ENCODE data around the gene NME8. TPM values are rescaled to one million over a fixed set of nuclear protein-coding genes. Genes with fewer than 3 reads are reported as not detected.

Gene NME8
- total and polyA plus RNA-seq, 3 experiments from 2014 or later: not detected

DNA sequence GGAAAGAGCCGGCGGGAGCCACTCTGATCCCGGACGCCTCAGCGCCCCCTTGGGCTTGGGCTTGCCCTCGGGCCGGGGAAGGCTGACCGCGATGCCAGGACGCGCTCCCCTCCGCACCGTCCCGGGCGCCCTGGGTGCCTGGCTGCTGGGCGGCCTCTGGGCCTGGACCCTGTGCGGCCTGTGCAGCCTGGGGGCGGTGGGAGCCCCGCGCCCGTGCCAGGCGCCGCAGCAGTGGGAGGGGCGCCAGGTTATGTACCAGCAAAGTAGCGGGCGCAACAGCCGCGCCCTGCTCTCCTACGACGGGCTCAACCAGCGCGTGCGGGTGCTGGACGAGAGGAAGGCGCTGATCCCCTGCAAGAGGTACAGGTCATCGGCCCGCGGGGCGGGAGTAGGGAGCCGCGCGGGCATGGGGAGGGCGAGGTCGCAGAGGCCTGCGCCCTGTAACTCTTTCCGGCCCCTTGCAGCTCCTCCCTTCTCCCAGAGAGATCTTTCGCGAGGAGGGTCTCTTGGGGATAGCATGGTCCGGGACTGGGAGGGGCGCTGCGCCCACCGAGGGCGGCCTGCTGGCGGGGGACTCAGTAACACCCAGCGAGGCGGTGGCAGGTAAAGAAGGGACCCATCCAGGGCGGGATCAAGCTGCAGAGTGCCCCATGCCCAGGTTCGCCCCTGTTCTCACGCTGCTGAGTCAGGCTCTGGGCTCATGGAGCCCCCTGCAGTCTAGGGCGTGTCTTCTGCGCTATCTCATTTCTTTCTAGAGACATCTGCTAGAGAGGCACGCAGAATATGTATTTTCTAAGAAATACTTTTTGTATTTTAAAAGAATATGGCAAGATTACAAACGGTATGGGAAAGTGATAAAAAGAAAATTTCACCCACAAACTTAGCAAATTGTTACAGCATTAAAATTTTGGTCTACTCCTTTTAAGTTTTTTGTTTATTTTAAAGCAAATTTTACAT lies 72.7 kb downstream of the NME8 start:
- Mint-ChIP-seq H3K9me3 (peaks cover 2 to 8% (median 6%) of the 10 kb centered on the region in 5 donors), H3K27me3 (peaks cover 35 to 81% of the 10 kb centered on the region in 2 donors), H3K27ac (peak overlapping the region in 1 of 8 donors; percentile 19), H3K36me3 (no peaks in the 10 kb centered on the region), H3K4me3 (peak overlapping the region; percentile 22 to 88 (median 79)), H3K4me1 (peaks cover 15 to 27% (median 19%) of the 10 kb centered on the region in 3 donors)
- Histone ChIP-seq H3K9me3 (ENCODE audit: low read length) (no peaks in the 10 kb centered on the region), H3K27me3 (ENCODE audit: insufficient read depth, low read length, poor library complexity, severe bottlenecking) (peaks cover 8% of the 10 kb centered on the region), H3K27ac (ENCODE audit: low read depth, low read length) (no peak overlapping the region), H3K4me3 (ENCODE audit: low read length) (no peak overlapping the region), H3K36me3 (ENCODE audit: insufficient read depth, low read length) (no peaks in the 10 kb centered on the region), H3K4me1 (ENCODE audit: insufficient read depth, low read length) (no peaks in the 10 kb centered on the region)
- POLR2A ChIA-PET: no interaction called here
- DNase-seq: no peak
- CTCF ChIA-PET: interaction anchor here (1.4 kb wide), 1 partner anchor 13 kb away, joined by 3 read pairs; no protein-coding TSS in a partner anchor

DNA sequence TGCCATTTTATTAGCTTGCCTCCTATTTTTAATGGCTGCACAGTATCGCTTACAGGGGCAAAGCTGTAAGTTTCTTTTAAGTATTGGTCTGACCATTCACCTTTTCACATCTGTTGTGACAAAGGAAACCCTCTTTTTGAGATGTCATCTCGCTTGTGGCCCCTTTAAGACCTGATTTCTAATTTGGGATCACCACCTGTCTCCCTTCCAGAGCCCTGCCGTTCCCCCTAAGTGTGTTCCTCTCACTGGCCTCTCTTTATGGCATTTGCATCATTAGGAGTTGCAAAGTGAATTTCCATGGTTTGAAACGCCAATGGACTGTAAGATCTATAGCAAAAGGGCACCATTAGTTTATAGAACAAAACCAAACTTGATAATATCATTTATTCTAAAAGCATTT lies 73.5 kb downstream of the NME8 start:
- Mint-ChIP-seq H3K9me3 (peaks cover 2 to 9% (median 6%) of the 10 kb centered on the region in 5 donors), H3K4me3 (peak overlapping the region in 3 of 7 donors; percentile 1 to 17 (median 2)), H3K27ac (no peak overlapping the region), H3K36me3 (no peaks in the 10 kb centered on the region), H3K4me1 (peaks cover 15 to 23% (median 17%) of the 10 kb centered on the region in 3 donors), H3K27me3 (peaks cover 35 to 81% of the 10 kb centered on the region in 2 donors)
- Histone ChIP-seq H3K4me1 (ENCODE audit: insufficient read depth, low read length) (no peaks in the 10 kb centered on the region), H3K4me3 (ENCODE audit: low read length) (no peak overlapping the region), H3K27me3 (ENCODE audit: insufficient read depth, low read length, poor library complexity, severe bottlenecking) (peaks cover 2% of the 10 kb centered on the region), H3K27ac (ENCODE audit: low read depth, low read length) (no peak overlapping the region), H3K9me3 (ENCODE audit: low read length) (no peaks in the 10 kb centered on the region), H3K36me3 (ENCODE audit: insufficient read depth, low read length) (no peaks in the 10 kb centered on the region)
- no peak for DNase-seq
- ChIA-PET POLR2A (no interaction called here), CTCF (no interaction called here)

DNA sequence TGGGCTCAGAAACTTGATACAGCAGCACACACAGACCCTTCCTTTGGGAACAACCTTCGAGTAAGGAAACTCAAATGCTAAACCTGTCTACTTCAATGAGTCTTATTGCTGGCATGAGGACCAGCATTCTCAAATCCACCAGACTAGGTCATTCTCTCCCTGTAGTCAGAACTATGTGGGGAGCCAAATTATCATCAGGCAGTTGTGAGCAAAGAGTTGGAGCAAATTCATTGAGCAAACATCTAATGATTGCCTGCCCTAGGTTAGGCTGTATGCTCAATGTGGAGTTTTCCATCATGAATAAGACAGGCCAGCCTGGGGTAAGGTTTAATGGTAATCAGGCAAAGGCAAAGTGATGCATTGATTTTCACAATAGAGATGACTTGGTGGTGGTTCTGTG lies 75.6 kb downstream of the NME8 start:
- POLR2A ChIA-PET: no interaction called here
- H3K4me1 Mint-ChIP-seq: peaks cover 7 to 14% (median 10%) of the 10 kb centered on the region in 3 donors

DNA sequence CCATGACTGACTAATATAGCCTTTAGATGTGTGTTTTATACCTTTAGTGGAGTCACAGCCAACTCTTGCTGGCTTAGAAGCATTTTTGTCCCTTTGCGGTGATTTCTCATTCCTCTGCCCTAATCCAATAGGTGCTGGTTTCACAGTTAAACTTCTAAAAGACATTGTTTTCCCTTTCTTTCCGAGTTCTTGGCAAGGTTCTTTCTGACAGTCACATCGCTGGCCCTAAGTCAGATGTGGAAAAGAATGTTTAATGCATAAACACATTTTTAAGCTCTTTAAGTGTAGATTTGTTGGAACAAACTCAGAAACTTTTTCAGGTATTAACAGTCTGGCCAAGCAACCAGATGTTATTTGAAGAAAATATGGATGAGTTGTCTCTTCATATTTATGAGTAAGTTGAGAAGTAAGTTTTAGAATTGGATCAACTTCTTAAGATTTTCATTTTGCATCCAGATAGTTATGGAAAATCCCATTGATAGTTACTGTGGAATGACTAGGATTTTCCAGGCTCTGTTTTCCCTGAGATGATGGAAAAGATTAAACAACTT lies 76.2 kb downstream of the NME8 start:
- no peaks in the 10 kb centered on the region for H3K4me1 ChIP-seq (ENCODE audit: insufficient read depth, low read length)
- no peaks in the 10 kb centered on the region for H3K36me3 Mint-ChIP-seq
- CTCF ChIA-PET: no interaction called here
- H3K4me3 Mint-ChIP-seq: no peak overlapping the region
- DNase-seq: no peak
- H3K36me3 ChIP-seq (ENCODE audit: insufficient read depth, low read length): no peaks in the 10 kb centered on the region
- POLR2A ChIA-PET: no interaction called here
- H3K27me3 ChIP-seq (ENCODE audit: insufficient read depth, low read length, poor library complexity, severe bottlenecking): no peaks in the 10 kb centered on the region
- peaks cover 7 to 14% (median 10%) of the 10 kb centered on the region in 3 donors for H3K4me1 Mint-ChIP-seq
- no peaks in the 10 kb centered on the region for H3K9me3 ChIP-seq (ENCODE audit: low read length)
- peaks cover 18 to 55% of the 10 kb centered on the region in 2 donors for H3K27me3 Mint-ChIP-seq
- H3K4me3 ChIP-seq (ENCODE audit: low read length): no peak overlapping the region
- H3K27ac Mint-ChIP-seq: no peak overlapping the region
- H3K27ac ChIP-seq (ENCODE audit: low read depth, low read length): no peak overlapping the region
- peaks cover 2 to 9% (median 6%) of the 10 kb centered on the region in 5 donors for H3K9me3 Mint-ChIP-seq

More for the DNA sequence above, 75.6 kb downstream of the NME8 start:
- CTCF ChIA-PET: no interaction called here
- Mint-ChIP-seq H3K27me3 (peaks cover 22 to 61% of the 10 kb centered on the region in 2 donors), H3K36me3 (no peaks in the 10 kb centered on the region), H3K27ac (no peak overlapping the region), H3K9me3 (peaks cover 2 to 9% (median 6%) of the 10 kb centered on the region in 5 donors), H3K4me3 (no peak overlapping the region)
- Histone ChIP-seq H3K4me1 (ENCODE audit: insufficient read depth, low read length) (no peaks in the 10 kb centered on the region), H3K27ac (ENCODE audit: low read depth, low read length) (no peak overlapping the region), H3K9me3 (ENCODE audit: low read length) (no peaks in the 10 kb centered on the region), H3K27me3 (ENCODE audit: insufficient read depth, low read length, poor library complexity, severe bottlenecking) (no peaks in the 10 kb centered on the region), H3K36me3 (ENCODE audit: insufficient read depth, low read length) (no peaks in the 10 kb centered on the region), H3K4me3 (ENCODE audit: low read length) (no peak overlapping the region)
- no peak for DNase-seq

DNA sequence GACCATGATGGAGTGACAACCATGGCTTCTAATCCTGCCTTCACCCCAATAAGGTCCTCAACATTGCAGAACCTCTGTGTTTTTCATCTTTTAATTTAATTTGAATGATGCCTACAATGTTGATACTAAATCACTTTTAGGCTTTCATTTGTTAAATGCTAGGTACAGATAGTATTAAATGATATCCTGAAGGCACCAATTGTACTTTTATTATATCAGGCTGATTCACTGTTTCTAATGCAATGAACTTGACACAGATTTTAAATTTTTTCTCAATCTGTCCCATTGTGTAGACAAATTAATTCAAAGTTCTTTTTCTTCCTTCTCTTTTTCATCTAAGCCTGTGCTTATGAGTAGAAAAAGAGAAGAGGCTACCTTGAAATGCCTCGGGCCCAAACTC lies 77.2 kb downstream of the NME8 start:
- Mint-ChIP-seq H3K36me3 (no peaks in the 10 kb centered on the region), H3K27ac (no peak overlapping the region), H3K9me3 (peaks cover 2 to 9% (median 6%) of the 10 kb centered on the region in 5 donors), H3K27me3 (peaks cover 8 to 44% of the 10 kb centered on the region in 2 donors), H3K4me1 (peaks cover 0 to 8% (median 5%) of the 10 kb centered on the region in 3 donors), H3K4me3 (no peak overlapping the region)
- Histone ChIP-seq H3K4me3 (ENCODE audit: low read length) (no peak overlapping the region), H3K9me3 (ENCODE audit: low read length) (no peaks in the 10 kb centered on the region), H3K36me3 (ENCODE audit: insufficient read depth, low read length) (no peaks in the 10 kb centered on the region), H3K4me1 (ENCODE audit: insufficient read depth, low read length) (no peaks in the 10 kb centered on the region), H3K27me3 (ENCODE audit: insufficient read depth, low read length, poor library complexity, severe bottlenecking) (no peaks in the 10 kb centered on the region), H3K27ac (ENCODE audit: low read depth, low read length) (no peak overlapping the region)
- CTCF ChIA-PET: no interaction called here
- no peak for DNase-seq
- POLR2A ChIA-PET: no interaction called here

DNA sequence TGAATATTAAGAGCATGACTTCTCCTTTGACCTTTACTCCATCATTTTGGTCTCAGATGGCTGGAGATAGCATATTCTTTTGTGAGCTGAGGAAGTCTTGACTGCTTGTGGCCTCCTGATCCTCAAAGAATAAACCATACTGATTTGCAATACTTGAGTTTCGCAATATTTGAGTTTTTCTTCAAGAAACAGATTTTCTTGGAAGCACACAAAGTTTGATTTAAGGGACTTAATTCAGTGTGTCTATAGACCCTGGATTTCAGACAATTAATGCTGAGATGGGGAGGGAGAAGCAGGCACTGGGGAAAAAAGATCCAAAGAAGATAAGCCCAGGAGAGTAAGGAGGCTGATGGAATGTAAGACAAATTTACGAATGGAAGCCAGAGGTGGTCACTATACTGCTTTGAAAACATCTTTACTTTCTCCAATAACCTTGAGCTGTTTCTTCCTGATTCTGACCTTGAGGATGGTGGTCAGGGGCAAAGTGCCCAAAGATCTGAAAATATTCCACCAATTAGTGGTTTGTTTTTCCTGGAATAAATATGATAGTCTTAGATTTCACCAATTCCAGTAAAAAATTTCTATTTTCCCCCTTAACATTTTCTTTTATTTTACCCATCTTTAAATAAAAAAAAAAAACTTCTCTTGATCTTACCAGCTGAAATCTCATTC lies 79.5 kb downstream of the NME8 start:
- CTCF ChIA-PET: no interaction called here

DNA sequence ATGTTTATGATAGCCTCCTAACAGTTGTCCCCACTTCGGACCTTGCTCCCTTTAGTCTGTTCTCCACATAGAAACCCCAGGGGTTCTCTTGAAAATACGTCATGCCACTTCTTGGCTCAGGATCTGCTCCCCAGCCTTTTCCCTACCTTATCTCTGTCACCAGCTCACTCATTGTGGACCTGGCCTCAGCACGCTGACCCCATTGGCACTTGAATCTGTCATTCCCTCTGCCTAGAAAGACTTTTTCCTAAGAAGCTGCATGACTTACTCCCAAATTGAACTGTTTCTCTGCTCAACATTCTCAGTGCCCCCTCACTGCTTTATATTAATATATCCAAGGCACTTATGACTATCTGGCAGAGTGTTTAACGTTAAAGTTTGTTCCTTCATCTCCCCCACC lies 80.5 kb downstream of the NME8 start:
- no peaks in the 10 kb centered on the region for H3K9me3 ChIP-seq (ENCODE audit: low read length)
- H3K4me3 ChIP-seq (ENCODE audit: low read length): no peak overlapping the region
- no peak overlapping the region for H3K27ac ChIP-seq (ENCODE audit: low read depth, low read length)
- H3K9me3 Mint-ChIP-seq: peaks cover 0 to 9% (median 3%) of the 10 kb centered on the region in 5 donors
- ChIA-PET CTCF (no interaction called here), POLR2A (no interaction called here)
- H3K36me3 Mint-ChIP-seq: no peaks in the 10 kb centered on the region
- no peak overlapping the region for H3K4me3 Mint-ChIP-seq
- peaks cover 4 to 22% of the 10 kb centered on the region in 2 donors for H3K27me3 Mint-ChIP-seq
- no peak overlapping the region for H3K27ac Mint-ChIP-seq
- no peaks in the 10 kb centered on the region for H3K4me1 ChIP-seq (ENCODE audit: insufficient read depth, low read length)
- no peaks in the 10 kb centered on the region for H3K27me3 ChIP-seq (ENCODE audit: insufficient read depth, low read length, poor library complexity, severe bottlenecking)
- no peaks in the 10 kb centered on the region for H3K36me3 ChIP-seq (ENCODE audit: insufficient read depth, low read length)
- H3K4me1 Mint-ChIP-seq: no peaks in the 10 kb centered on the region
- DNase-seq: no peak

More for the DNA sequence above, 79.5 kb downstream of the NME8 start:
- no peak overlapping the region for H3K4me3 ChIP-seq (ENCODE audit: low read length)
- H3K9me3 ChIP-seq (ENCODE audit: low read length): no peaks in the 10 kb centered on the region
- no peak overlapping the region for H3K27ac Mint-ChIP-seq
- H3K36me3 ChIP-seq (ENCODE audit: insufficient read depth, low read length): no peaks in the 10 kb centered on the region
- H3K27me3 Mint-ChIP-seq: peaks cover 9 to 32% of the 10 kb centered on the region in 2 donors
- H3K9me3 Mint-ChIP-seq: peaks cover 2 to 9% (median 6%) of the 10 kb centered on the region in 5 donors
- H3K27ac ChIP-seq (ENCODE audit: low read depth, low read length): no peak overlapping the region
- no peak for DNase-seq
- no peaks in the 10 kb centered on the region for H3K4me1 ChIP-seq (ENCODE audit: insufficient read depth, low read length)
- no peak overlapping the region for H3K4me3 Mint-ChIP-seq
- no peaks in the 10 kb centered on the region for H3K4me1 Mint-ChIP-seq
- no peaks in the 10 kb centered on the region for H3K27me3 ChIP-seq (ENCODE audit: insufficient read depth, low read length, poor library complexity, severe bottlenecking)
- H3K36me3 Mint-ChIP-seq: no peaks in the 10 kb centered on the region
- POLR2A ChIA-PET: no interaction called here
